GM21528 (cell line): ENCODE data around the gene ZDHHC20.

Experiments used
- ATAC-seq: cut with Tn5 transposase; IDR thresholded peaks from one replicate; pipeline ENCODE4 v1.9.1; 2021; ENCODE audit warnings: mild to moderate bottlenecking, moderate library complexity; ENCODE audit not compliant: unreplicated experiment, low FRiP score

The ZDHHC20 gene, protein sequence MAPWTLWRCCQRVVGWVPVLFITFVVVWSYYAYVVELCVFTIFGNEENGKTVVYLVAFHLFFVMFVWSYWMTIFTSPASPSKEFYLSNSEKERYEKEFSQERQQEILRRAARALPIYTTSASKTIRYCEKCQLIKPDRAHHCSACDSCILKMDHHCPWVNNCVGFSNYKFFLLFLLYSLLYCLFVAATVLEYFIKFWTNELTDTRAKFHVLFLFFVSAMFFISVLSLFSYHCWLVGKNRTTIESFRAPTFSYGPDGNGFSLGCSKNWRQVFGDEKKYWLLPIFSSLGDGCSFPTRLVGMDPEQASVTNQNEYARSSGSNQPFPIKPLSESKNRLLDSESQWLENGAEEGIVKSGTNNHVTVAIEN

DNA sequence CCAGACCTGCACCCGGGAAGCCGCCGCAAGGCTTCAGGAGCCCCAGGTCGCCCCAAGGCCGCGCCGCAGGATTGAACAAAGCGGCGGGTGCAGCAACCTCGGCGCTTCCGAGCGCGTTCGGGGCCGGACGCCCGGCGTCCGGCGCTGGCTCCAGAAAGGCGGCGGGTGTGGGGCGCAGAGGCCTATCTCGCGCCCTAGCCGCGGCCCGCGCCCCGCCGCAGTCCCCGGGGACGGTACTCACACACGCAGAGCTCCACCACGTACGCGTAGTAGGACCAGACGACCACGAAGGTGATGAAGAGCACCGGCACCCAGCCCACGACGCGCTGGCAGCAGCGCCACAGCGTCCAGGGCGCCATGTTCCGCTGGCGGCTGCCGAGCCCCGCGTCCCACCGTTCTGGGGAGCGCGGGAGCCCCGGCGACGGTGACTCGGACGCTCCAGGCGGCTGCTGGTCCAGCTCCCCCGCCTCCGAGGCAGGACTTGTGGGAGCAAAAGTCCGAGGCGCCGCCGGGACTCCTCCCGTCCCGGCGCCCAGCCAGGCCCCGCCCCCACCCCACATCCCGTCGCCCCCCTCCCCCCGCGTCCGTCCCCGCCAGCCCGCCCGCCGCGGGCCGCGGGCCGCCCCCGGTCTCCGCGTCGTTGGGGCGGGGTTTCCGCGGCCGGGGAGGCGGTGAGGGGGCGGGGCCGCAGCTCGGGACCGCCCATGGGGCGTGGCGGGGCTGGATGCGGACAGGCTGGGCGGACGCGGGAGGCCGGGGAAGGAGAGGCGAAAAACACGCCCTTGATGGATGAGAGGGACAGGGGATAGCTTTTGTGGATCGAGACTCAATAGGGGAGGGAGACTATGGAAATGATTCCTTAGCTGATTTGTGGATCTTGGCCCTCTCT is at the start of gene ZDHHC20:
Gene ZDHHC20 (minus strand): TSS at position 491 of the 889 bp plus-strand sequence. CDS start 132 bp downstream, at position 359.
- peak; percentile 80 for ATAC-seq

DNA sequence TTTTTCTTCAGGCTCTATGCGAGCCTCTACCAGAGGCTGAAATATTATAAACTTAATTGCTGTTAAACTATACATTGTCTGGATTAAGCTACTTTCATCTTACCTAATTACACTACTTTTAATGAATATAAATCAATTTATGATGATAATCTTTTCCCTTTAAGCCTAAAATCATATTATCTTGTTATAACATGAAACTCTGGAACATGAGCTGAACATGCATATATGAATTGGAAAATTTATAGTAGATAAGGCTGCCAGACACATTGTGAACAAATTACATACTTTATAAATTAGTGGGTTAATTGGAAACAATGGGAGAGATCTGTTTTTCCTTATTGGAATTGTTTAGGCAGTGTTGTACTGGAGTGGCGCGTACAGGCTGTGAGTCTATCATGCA is 45.3 kb upstream of the ZDHHC20 start:
- ATAC-seq: no peak

DNA sequence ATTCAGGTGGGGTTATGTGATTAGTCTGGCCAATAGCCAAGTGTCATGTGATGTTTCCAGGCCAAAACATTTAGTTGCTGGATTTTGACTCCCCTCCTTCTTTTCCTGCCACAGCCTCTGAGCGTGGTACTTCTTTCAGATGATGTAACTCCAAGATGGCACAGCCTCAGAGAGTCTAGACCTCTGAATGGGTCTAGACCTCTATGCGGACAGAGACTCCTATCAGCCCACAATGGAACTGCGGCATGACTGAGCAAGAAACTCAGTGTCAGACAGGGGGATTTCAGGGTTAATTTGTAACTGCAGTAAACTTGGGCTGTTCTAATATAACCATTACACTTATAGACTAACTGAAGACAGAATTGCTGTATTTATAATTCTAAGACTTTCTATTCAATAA is 42.6 kb upstream of the ZDHHC20 start:
- no peak for ATAC-seq

DNA sequence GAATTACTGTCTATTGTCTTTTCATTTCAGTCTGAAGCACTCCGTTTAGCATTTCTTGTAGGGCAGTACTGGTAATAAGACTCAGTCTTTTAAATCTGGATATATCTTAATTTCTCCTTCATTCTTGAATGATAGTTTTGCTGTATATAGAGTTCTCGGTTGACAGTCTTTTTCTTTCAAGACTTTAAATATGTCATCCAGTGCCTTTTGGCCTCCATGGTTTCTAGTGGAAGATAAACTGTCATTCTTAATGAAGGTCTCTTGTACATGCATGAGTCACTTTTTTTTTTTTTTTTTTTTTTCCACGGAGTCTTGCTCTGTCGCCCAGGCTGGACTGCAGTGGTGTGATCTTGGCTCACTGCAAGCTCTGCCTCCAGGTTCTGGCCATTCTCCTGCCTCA is 27.2 kb upstream of the ZDHHC20 start:
- no peak for ATAC-seq

DNA sequence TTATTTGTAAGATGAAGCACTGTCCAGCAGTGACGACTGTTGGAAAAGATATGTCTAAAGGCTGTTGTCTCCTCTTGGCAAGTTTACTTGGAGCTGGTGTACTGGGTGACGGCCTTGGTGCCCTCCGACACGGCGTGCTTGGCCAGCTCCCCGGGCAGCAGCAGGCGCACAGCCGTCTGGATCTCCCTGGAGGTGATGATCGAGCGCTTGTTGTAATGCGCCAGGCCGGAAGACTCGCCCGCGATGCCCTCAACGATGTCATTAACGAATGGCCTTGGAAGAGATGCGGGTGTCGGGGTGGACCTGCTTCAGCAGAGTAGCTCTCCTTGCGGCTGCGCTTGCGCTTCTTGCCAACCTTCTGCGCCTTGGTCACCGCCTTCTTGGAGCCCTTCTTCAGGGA is 24.6 kb upstream of the ZDHHC20 start:
- no peak for ATAC-seq

DNA sequence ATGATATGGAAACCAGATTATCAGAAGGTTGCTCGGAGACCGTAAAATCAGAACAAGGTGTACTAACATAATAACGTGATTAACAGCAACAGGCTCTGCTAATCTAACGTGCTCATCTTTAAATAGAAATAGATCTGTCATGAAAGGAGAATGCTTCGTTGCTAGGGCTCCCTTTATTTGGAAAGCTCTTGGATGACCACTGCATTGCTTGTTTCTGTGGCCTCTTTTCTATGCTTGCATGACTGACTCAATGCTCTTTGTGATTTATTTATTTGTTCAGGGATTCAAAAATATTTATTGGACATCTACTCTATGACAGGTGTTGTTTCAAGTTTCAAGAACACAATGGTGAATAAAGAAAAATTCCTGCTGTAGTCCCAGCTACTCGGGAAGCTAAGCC is 22.3 kb upstream of the ZDHHC20 start:
- no peak for ATAC-seq

DNA sequence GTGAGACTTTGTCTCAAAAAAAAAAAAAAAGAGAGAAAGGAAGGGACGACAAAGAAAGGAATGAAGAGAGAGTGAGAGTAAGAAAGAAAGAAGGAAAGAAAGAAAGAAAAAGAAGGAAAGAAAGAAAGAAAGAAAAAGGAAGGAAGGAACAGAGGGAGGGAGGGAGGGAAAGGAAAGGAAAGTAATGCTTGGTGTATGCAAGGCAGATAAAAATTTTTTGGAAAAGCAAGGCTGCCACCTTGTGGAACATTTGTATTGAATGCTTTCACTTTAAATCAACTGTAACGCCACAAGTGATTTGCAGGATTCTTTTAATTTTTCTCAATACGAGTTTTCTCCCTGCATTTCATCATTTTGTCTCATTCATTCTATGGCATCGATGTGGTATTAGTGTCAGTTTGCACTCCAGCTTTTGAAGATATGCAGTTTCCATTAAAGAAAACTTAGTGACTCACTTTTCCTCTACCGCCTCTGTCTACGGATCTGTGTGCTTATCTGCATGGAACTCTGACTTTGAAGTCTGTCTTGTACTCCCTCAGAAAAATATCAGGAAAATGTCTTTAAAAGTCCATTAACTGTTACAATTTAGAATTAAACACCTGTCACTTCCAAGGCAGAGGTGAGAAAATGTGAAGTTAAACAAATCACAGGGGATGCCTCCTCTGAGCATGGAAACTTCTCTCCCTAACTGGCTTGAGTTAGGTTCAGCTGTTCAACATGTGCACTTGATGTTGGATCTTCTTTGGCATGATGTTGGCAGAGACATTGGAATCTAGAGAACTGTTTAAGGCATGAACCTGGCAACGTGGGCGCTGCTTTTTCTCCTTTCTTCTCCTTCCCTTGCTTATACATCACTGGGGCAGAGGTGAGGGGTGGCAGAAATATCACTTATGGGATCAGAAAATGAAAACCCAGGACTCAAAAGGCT is 20.0 kb upstream of the ZDHHC20 start:
- no peak for ATAC-seq

DNA sequence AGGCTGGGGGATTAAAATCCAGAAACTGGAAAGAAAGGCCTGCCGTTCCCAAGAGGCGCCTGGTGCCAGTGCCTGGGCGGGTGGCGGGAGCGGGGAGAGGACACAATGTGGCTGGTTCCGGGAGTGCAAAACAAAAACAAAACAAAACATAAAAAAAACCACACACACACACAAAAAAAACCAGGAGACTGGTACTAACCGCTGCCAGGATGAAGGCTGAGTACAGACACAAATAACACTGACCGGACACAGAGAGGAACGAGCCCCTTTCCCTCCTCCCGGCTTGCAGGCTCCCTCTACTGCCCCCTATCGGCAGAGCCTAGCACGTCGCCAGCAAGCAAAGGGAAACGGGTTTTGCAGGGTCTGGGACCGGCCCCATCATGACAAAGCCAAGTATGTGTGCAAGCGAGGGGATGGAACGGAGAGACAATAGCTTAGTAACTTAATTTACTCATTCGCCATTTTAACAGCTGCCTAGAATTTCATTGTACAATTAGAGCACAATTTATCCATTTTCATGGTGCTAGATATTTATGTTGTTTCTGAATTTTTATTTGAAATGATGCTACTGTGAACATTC is 17.9 kb upstream of the ZDHHC20 start:
- peak; percentile 91 for ATAC-seq

DNA sequence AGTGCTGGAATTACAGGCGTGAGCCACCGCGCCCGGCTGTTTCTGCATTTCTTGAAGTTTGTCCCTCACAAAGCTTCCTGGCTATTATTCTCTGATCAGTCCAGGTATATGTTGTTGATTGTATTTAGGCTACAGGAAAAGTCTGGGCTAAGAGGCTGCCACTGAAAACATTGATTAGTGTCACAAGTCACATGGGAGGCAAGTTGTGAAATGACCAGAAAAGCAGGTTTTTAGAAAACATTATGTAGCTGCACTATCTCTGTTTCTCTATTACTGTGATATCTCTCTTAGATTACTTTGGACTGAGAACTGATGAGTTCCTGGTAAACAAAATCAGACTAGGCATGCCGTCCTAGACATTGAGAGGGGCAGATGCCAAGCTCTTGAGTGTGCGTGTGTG is 16.0 kb upstream of the ZDHHC20 start:
- no peak for ATAC-seq

DNA sequence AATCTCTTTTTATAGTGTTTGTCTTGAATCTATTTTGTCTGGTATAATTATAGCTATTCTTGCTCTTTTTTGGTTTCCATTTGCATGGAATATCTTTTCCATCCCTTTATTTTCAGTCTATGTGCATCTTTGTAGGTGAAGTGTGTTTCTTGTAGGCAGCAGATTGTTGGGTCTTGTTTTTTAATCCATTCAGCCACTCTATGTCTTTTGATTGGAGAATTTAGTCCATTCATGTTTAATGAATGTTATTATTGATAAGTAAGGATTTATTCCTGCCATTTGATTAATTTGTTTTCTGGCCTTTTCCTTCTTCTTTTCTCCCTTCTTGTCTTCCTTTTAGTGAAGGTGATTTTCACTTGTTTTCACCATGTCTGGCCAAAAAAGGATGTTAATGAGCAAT is 11.7 kb upstream of the ZDHHC20 start:
- ATAC-seq: no peak

DNA sequence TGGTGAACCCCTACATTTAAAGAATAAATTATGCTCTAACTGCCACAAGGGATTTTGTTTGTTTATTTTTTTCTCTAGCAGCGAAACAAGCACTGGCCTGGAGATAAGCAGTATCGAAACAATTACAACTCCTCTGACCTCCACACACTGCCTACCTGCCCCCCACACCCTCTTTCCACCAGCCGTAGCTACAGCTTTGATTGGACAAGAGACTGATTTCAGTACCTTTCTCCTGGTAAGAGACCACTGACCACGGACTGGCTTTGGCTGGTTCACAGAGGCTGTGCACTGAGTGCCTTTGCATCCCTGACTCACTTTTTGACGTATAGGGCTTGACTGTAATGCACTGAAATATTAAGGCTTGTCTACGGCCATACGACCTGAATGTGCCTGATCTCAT is 7.4 kb upstream of the ZDHHC20 start:
- ATAC-seq: no peak

DNA sequence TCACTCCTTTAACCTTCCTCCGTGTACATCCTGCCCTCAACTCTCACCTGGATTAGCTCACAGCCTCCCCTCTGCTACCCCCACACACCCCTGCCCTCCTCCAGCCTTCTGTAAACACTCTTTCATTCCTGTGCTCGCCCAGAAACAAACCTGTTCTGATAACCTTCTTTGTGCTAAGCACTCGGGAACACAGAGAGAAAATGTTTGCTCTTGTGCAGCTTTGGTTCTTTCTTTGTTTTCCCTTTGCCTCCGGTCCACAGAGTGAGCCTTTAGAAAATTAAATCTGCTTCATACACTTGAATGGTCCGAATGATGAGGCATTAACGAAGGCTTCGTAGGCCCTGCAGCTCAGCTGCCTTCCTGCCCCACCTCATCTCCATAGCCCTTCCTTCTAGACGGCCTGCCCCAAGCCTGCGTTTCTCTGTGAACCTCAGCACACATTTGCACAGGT is 6.6 kb upstream of the ZDHHC20 start:
- ATAC-seq: no peak

DNA sequence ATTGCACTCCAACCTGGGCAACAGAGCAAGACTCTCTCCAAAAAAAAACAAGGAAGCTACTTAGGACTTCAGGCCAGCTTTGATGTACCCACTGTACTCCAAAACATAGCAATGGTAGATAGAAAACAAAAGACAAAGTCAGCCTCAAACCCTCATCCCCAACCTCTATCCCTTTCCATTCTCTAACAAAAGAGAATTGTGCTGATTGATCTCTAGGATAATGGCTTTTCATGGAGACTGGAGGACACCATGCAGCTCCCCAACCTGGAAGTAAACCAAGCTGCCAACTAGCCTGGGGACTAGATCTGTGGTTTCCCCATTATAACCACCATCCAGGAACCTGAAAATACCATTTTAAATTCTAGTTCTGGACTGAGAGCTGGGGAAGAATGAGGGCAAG is 4.3 kb upstream of the ZDHHC20 start:
- ATAC-seq: no peak

DNA sequence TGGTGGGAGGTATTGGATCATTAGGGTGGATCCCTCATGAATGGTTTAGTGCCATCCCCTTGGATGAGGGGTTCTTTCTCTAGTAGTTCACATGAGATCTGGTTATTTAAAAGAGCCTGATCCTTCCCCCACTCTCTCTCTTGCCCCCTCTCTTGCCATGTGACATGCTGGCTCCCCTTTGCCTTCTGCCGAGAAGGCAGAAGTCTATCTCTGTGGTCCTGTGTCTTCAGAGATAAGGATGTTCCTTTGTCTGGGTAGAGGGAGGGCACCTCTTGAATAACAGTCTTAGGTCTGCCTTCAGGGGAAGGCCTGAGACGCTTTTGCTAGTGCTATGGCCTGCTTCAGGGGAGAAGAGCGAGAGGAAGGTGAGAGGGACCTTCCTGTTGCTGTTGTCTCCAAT is 2.0 kb upstream of the ZDHHC20 start:
- ATAC-seq: no peak

DNA sequence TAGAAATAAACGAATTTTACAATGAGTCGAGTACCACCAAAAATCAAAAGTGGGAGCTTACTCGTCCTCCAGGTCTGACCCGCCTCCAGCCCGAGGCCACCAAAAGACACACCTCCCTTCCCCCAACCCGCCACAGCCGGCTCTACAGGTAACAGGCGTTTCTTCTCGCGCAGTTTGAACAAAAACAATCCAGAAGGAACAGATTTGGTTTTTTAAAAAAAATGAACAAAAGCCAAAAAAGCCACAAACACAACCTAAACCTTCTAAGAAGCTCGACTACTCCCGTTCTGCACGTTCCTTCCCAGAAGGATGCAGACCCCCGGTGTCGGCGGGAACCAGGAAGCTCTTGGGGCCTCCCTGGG is 671 bp downstream of the ZDHHC20 start:
- peak; percentile 49 for ATAC-seq

DNA sequence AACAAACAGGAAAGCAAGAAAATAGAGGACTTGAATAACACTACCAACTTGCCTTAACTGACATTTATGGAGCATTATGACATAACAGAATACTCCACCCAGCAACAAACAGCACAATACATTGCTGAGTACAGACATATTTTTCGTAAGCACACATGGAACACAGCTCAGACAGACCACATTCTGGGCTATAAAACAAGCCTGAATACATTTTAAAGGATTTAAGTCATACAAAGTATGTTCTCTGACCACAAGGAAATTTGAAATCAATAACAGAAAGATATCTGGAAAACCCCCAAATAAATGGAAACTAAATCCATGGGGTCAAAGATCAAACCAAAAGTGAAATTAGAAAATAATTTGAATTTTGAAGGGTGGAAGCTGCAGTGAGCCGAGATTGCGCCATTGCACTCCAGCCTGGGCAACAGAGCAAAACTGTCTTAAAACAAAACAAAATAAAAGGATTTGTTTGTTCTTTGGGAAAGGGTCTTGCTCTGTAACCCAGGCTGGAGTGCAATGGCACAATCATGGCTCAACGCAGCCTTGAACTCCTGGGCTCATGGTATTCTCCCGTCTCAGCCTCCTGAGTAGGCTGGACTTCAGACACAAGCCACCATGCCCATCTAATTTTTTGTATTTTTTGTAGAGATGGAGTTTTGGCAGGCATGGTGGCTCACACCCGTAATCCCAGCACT is 5.6 kb downstream of the ZDHHC20 start:
- ATAC-seq: no peak

DNA sequence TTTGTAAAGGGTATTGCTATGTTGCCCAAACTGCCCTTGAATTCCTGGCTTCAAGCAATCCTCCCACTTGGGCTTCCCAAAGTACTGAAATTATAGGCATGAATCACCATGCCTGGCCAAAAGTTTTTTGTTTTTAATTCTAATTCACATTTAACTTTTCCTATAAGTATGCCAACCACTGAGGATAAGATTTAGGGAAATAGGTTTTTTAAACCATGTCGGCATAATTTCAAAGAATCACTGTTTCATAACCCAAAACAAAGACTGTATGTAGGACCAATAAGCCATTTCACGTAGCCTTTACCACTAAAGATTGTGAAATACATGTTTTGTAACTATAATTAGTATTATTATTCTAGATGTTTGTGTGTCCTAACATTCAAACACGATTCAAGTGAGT is 8.2 kb downstream of the ZDHHC20 start:
- no peak for ATAC-seq

DNA sequence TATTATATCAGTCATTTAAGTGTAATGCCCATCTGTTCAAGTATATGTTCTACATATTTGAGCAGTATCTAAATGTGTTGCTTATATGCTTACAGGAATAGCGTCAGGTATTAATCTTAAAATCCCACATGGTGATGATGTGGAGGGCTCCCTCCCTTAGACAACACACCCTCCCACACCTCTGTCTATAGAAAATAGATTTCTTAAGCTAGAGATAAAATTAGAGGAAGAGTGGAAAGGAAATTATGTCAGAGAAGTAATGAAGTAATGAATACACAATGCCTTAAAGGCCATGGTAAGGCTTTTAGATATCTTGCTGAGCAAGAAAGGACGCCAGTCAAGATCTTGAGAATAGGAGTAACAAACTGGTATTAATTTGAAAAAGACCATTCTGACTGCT is 12.4 kb downstream of the ZDHHC20 start:
- ATAC-seq: no peak

DNA sequence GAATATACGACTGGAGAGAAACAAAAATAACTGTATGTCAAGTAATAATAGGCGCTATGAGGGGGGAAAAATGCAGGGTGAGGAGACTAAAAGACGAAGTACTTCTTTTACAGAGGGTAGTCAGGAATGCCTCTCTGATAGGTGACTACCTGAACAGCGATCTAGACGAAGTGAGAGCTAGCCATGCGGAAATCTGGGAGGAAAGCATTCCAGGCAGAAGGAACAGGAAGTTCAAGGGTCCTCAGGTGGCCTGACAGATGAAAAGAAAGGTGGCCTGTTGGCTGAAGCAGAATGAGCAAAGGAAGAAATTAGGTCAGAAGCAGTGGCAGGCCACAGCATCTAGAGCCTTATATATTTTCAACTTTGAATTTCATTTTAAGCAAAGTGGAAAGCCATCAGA is 13.3 kb downstream of the ZDHHC20 start:
- ATAC-seq: no peak

DNA sequence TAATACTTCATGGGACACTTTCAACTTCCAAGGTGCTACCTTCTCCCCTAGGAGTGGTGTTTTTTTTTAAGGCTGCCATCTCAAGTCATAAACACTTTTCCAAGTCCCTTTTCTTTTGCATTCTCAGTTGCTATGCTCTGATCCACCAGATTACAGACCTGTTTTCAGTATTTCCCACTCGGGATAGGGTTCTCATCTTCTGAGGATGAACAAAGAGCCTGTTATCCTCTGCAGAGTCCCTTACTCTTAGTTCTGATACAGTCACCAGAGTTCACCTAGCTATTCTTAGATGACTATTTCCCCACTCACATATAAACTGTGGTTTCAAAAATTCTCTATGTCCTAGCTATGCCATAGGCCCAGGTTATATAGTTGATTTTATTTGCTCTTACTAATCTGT is 15.9 kb downstream of the ZDHHC20 start:
- no peak for ATAC-seq
